Measurements from ENCODE around the gene ZNF777. TPM values are rescaled to one million over a fixed set of nuclear protein-coding genes. Genes with fewer than 3 reads are reported as not detected.

ZNF777 gene
- total RNA-seq, 1 donor from 2014 or later, result 13.4 TPM

DNA sequence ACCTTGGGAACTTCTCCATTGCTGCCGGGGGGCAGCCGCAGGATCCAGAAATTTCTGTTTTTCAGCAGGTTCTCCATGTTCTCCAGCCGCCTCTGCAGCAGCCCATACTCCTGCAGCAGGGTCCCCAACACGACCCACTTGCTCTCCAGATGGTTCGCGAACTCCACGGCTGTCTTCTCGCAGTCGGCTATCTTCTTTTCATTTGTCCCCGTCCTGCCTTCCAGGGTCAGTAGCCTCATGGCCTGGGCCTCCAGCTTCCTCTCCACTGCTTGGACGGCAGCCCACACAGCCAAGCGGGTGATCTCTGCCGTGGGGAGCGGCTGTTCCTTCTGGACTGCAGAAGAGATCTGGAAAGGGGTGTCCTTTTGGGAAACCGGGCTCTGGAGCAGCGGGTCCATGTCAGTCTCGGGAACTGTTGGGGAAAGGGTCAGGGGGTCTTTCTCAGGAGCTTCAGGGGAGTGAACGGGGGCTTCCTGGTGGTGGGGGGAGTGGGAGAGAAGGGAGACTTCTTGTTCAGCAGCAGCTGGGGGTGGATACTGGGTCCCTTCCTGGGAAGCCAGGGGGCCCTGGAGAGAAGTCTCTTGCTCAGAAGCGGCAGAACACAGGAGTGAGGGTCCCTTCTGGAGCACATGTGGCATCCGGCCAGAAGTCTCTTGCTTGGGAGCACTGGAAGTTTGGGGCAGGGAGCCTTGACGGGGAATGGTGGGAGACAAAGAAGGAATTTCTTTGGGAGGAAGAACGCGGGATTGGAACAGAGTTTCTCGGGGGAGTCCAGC, 5.5 kb downstream of the ZNF777 start:
- TF ChIP-seq, protein P1, sequence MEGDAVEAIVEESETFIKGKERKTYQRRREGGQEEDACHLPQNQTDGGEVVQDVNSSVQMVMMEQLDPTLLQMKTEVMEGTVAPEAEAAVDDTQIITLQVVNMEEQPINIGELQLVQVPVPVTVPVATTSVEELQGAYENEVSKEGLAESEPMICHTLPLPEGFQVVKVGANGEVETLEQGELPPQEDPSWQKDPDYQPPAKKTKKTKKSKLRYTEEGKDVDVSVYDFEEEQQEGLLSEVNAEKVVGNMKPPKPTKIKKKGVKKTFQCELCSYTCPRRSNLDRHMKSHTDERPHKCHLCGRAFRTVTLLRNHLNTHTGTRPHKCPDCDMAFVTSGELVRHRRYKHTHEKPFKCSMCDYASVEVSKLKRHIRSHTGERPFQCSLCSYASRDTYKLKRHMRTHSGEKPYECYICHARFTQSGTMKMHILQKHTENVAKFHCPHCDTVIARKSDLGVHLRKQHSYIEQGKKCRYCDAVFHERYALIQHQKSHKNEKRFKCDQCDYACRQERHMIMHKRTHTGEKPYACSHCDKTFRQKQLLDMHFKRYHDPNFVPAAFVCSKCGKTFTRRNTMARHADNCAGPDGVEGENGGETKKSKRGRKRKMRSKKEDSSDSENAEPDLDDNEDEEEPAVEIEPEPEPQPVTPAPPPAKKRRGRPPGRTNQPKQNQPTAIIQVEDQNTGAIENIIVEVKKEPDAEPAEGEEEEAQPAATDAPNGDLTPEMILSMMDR (IDR thresholded peaks at IDR 0.05), result no peak
- Histone ChIP-seq H3K27ac (no peak overlapping the region), H3K36me3 (peaks cover 35 to 51% of the 10 kb centered on the region in 2 donors), H3K4me3 (no peak overlapping the region), H3K4me1 (peaks cover 3 to 5% of the 10 kb centered on the region in 2 donors), H3K27me3 (no peaks in the 10 kb centered on the region), H3K9me3 (no peaks in the 10 kb centered on the region)
- intact Hi-C loops (cut with DNase I), result no loop called here
- no peak for DNase-seq (ENCODE audit: low spot score in 2 of 2)

DNA sequence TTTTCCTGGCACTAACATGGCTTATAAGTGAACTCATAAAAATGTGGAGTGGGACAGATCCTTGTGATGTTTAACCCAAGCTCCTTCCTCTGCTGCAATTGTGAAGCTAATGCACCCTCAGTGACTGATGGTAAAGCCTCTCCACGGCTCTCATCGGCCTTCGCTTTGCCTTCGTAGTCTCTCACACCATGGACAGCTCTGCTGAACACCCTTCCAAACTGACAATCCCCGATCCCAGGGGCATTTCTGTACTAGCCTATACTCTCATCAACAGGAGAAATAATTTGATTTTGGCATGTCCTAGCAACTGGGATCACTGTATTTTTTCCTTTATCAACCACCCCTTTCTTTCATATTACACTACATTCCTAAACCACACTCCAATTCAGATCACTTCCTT, 6.1 kb downstream of the ZNF777 start:
- Histone ChIP-seq H3K9me3 (no peaks in the 10 kb centered on the region), H3K36me3 (peaks cover 41 to 57% of the 10 kb centered on the region in 2 donors), H3K4me3 (no peak overlapping the region), H3K27me3 (no peaks in the 10 kb centered on the region), H3K4me1 (peaks cover 3 to 5% of the 10 kb centered on the region in 2 donors), H3K27ac (no peak overlapping the region)
- intact Hi-C loops (cut with DNase I), result no loop called here
- TF ChIP-seq, protein P1 (IDR thresholded peaks at IDR 0.05), result no peak
- DNase-seq (ENCODE audit: low spot score in 2 of 2), result no peak

DNA sequence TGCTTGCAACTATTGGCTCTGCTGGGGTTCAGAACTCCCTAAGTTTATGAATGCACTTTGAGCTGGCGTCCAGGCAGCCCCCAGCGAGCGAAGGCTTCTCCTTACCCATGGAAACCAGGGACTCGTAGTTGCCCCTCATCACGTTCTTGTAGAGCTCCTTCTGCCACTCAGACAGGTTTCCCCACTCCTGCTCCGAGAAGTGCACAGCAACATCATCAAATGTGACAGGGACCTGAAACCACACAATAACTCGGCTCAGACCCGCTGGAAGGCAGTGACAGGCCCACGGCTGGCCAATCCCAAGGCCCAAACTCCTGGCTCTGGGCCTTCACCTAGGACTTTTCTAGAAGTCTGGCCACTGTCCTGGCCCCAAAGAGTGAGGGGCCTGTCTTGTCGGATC, 6.9 kb downstream of the ZNF777 start:
- TF ChIP-seq, protein P1 (IDR thresholded peaks at IDR 0.05), result no peak
- peaks cover 0 to under 1% of the 10 kb centered on the region in 2 donors for H3K4me1 ChIP-seq
- H3K36me3 ChIP-seq, result peaks cover 48 to 64% of the 10 kb centered on the region in 2 donors
- no peaks in the 10 kb centered on the region for H3K9me3 ChIP-seq
- DNase-seq (ENCODE audit: low spot score in 2 of 2), result no peak
- intact Hi-C loops (cut with DNase I), result no loop called here
- H3K27ac ChIP-seq, result no peak overlapping the region
- no peak overlapping the region for H3K4me3 ChIP-seq
- no peaks in the 10 kb centered on the region for H3K27me3 ChIP-seq

DNA sequence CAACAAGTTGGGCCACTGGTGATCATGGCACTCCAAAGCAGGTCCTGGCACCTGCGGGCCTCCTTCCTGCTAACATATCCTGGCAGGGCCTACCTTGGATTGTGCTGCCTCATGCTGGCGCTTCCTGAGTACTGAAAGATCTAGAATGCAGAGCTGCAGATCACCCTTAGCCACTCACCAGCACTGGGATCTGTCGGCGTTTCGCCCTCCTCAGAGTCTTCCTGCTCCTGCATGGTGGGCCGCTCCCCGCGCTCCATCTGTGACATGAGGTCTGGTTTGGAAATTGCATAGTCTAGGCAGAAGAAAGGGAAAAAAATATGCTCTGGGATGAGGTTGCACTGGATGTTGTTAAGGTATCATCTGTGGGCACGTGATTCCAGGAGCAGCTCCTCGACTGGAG, 10.0 kb downstream of the ZNF777 start:
- Histone ChIP-seq H3K4me3 (no peak overlapping the region), H3K27me3 (no peaks in the 10 kb centered on the region), H3K36me3 (peaks cover 71 to 82% of the 10 kb centered on the region in 2 donors), H3K27ac (no peak overlapping the region), H3K9me3 (no peaks in the 10 kb centered on the region), H3K4me1 (no peaks in the 10 kb centered on the region)
- no peak for DNase-seq (ENCODE audit: low spot score in 2 of 2)
- intact Hi-C loops (cut with DNase I), result no loop called here
- TF ChIP-seq, protein P1 (IDR thresholded peaks at IDR 0.05), result no peak

DNA sequence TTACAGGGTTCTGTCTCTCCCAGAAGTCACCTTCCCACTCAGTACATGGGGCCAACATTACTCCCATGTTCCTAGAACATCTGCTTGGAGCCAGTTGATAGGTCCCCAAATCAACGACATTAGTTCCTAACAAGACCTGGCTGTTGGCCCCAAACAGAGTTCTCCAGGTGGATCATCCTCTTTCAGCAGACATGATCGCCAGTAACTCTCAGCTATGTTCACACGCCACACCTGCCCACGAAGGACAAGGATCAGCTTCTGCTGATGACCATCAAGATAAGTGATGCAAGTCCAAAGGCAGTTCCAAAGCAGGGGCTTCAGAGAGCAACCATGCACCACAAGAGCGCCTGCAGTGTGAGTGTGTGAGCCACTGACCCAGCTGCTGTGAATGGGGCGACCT, 11.0 kb downstream of the ZNF777 start:
- TF ChIP-seq, protein P1 (IDR thresholded peaks at IDR 0.05), result no peak
- intact Hi-C loops (cut with DNase I), result no loop called here
- Histone ChIP-seq H3K27me3 (no peaks in the 10 kb centered on the region), H3K27ac (no peak overlapping the region), H3K4me1 (no peaks in the 10 kb centered on the region), H3K9me3 (no peaks in the 10 kb centered on the region), H3K4me3 (no peak overlapping the region), H3K36me3 (peaks cover 70 to 83% of the 10 kb centered on the region in 2 donors)
- DNase-seq (ENCODE audit: low spot score in 2 of 2), result no peak
